ENCODE results near the gene CORO6.

The CORO6 gene

GRCh38 chr17:29593591-29594518 lies 28.9 kb downstream of the CORO6 start:
- peak overlapping the region; percentile 89 for H3K27ac ChIP-seq
- TF ChIP-seq CTCF (conservative IDR thresholded peaks at IDR 0.05) (no peak; the same call in 1 of the 2 replicates), ZFX (IDR thresholded peaks at IDR 0.05) (0 out of 2 replicates have a peak, but pooled peaks have one; percentile 27)

- peak within 1 kb of the TSS; percentile 89 for H3K27ac ChIP-seq
Measured at GRCh38 chr17:29592850-29593551, 29.7 kb downstream of the CORO6 start, which contains the start of gene ANKRD13B. Gene ANKRD13B (plus strand): TSS chr17:29593132. CDS start chr17:29593622, 490 bp downstream.

GRCh38 chr17:29591737-29592608 lies 30.7 kb downstream of the CORO6 start:
- no peak for TF ChIP-seq ZFX (IDR thresholded peaks at IDR 0.05)
- TF ChIP-seq CTCF (conservative IDR thresholded peaks at IDR 0.05): peak; percentile 99
- peak overlapping the region; percentile 89 for H3K27ac ChIP-seq

More at GRCh38 chr17:29592850-29593551, 29.7 kb downstream of the CORO6 start, which contains the start of gene ANKRD13B:
- TF ChIP-seq ZFX (IDR thresholded peaks at IDR 0.05) (0 out of 2 replicates have a peak, but pooled peaks have one; percentile 11), CTCF (conservative IDR thresholded peaks at IDR 0.05) (no peak)

GRCh38 chr17:29591146-29591736 lies 31.5 kb downstream of the CORO6 start:
- TF ChIP-seq ZFX (IDR thresholded peaks at IDR 0.05) (no peak), CTCF (conservative IDR thresholded peaks at IDR 0.05) (0 out of 2 replicates have a peak, but pooled peaks have one; percentile 14)
- H3K27ac ChIP-seq: peak overlapping the region; percentile 89

GRCh38 chr17:29590411-29591145 lies 32.1 kb downstream of the CORO6 start:
- TF ChIP-seq CTCF (conservative IDR thresholded peaks at IDR 0.05): no peak
- TF ChIP-seq ZFX (IDR thresholded peaks at IDR 0.05): no peak
- H3K27ac ChIP-seq: peak overlapping the region; percentile 89
